ENCODE measurements around the gene SPON1.
A peak's percentile ranks its signal among the peaks of the same experiment; 100 is the strongest.
"Not testable (repeated sequence)": the region's sequence is repeated elsewhere in the genome, so short reads cannot be mapped to it uniquely, and the experiment has no call there.

Gene SPON1

DNA sequence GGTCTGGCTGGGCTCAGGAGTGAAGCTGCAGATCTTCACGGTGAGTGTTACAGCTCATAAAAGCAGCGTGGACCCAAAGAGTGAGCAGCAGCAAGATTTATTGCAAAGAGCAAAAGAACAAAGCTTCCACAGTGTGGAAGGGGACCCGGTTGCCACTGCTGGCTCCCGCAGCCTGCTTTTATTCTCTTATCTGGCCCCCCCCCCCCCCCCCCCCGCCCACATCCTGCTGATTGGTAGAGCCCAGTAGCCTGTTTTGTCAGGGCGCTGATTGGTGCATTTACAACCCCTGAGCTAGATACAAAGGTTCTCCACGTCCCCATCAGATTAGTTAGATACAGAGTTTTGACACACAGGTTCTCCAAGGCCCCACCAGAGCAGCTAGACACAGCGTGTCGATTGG, 128.1 kb downstream of the SPON1 start:
- not testable (repeated sequence) for DNase-seq

DNA sequence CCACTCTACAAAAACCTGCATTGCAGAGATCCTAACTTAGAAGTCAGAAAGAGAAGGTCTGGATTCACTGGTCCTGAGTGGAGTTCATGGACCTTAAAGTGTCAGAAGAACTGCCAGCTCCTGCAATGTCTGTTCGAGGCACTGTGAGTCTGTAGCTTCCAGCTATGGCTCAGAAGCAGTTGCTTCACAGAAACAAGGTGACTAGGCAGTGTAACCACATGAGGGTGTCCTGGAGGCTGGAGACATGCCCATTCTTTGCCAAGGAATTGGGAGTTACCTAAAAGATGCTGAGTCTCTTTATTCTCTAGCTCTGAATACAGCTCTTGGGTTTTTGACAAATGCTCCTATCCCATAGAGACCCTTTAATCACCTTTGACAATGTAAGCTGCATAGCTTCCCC, 130.5 kb downstream of the SPON1 start:
- DNase-seq = no peak

DNA sequence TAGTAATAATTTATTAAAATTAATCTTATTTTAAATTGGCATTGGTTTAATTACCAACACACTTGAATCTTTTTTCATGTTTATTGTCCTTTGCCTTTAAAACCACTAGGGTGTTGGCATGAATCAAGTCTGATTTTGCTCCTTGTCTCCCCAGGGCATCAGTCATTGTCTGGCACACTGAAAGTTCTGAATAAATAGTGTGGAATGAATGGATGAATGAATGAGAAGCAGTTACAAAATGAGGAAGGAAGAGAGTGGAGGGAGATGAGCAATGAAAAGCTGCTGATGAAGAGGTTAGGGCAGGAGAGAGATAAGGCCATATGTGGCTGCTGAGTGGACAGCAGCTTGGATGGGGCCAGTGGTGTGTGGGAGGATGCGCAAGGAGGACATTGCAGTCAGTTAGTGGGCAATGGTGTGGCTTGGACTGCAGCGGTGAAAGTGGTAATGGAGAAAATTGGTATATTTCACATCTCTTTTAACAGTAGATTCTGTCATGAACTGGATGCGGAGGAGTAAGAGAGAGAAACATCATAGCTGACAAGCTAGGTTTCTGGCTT, 132.0 kb downstream of the SPON1 start:
- DNase-seq = no peak

- no peak for DNase-seq
Observed at GRCh38 chr11:14095882-14096281, 133.4 kb downstream of the SPON1 start.

- DNase-seq = no peak
Observed at GRCh38 chr11:14096606-14097005, 134.1 kb downstream of the SPON1 start.

- DNase-seq = no peak
Observed at GRCh38 chr11:14101388-14101787, 138.9 kb downstream of the SPON1 start.

DNA sequence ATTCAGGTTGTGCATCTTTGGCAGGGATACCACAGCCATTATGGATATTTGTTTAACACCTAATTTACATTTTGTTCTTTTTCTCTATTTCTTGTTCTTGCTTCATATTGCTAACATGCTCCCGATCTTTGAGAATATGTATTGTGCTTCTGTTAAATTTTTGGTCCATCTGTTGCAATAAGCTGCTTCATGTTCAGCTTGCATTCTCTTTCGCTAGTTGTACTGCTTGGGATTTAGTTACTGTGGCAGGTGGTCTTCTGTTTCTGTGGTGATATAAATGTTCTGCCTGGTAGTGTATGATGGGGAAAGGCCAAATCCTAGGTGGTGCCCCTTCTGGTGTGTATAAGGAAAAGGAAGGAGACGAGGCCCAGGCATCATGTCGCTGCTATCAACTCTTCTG, 140.2 kb downstream of the SPON1 start:
- no peak for DNase-seq

DNA sequence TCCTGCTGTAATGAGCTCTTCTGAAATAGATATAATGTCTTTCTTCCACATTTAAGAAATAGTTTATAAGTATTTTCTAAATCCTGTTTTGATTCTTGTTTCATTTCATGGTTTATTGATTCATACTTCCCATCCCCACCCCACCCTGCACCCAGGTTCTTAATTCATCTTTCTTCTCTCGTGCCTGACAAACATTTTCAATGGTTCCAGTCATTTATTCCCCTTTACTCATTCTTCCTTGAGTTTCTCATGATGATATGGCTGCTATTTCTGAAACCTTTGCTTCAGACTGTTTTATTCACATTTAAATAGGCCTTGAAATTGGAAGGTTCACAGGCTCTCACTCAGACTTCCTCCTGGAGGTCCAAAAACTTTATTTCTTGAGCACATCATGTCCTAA, 142.9 kb downstream of the SPON1 start:
- no peak for DNase-seq

DNA sequence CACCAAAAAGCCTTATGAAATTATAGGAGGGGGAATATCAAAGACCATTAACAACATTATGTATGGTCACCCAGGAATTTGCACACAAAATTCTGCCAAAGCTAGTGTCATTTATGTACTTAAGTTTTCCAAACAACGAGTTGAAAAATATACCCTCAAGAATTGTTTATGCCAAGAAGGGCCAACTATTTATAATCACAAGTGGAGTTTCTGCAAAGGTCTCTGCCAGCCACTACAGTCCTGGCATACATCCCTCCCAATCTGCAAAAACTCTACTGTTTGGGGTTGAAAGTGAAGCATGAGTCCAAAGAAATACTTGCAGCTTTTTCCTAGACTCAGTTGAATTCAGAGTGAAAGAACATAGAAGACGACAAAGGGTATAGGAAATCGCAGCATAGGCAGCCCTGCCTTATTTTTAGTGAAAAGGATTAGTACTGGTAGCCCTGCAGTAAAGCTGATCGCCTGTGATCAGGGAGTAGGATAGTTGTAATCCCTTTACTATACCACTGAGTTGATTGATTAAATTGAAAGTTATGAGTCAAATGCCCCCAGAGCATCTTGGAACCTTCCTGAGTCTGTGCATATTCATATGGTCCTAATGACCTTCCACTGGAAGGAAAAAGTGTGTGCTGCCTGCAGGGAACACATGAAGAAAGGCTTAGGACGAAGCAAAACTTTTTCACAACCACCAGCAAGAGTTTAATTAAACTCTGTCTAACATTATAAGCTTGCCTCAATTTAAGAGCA, 144.0 kb downstream of the SPON1 start:
- DNase-seq = no peak

DNA sequence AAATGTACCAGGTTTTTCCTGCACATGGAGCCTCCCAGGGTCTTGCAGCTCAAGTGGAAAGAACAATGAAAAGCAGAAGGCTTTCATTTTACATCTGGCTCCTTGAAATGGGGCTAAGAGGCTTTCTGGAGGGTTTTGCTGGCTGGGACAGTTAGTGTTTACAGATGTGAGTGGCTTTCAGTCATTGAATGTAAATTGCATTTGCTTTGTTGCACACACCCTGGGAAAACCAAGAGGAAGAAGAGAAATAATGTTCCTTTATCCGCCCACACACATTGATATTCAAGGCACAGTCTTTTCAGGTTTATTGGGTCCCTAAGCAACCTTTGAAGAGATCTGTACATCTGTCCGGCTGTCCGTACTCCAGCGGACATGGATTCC, 144.5 kb downstream of the SPON1 start:
- no peak for DNase-seq

GRCh38 chr11:14109742-14110141, 147.2 kb downstream of the SPON1 start:
- DNase-seq = no peak

DNA sequence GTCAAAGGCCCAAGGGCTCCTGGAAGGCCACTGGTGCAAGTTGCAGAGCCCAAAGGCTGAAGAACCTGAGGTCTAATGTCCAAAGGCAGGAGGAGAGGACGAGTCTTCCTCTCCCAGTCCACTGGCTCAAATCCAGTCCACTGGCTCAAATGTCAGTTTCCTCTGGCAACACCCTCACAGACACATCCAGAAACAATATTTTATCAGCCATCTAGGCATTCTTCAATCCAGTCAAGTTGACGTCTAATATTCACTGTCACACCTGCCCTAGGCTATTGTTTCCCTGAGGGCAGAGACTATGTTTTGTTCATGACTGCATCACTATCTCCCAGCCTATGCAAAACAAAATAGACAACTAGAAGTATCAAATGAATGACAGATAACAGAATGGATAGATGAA, 148.1 kb downstream of the SPON1 start:
- DNase-seq = no peak

GRCh38 chr11:14111496-14111895, 149.0 kb downstream of the SPON1 start:
- no peak for DNase-seq

GRCh38 chr11:14112721-14113120, 150.2 kb downstream of the SPON1 start:
- no peak for DNase-seq

DNA sequence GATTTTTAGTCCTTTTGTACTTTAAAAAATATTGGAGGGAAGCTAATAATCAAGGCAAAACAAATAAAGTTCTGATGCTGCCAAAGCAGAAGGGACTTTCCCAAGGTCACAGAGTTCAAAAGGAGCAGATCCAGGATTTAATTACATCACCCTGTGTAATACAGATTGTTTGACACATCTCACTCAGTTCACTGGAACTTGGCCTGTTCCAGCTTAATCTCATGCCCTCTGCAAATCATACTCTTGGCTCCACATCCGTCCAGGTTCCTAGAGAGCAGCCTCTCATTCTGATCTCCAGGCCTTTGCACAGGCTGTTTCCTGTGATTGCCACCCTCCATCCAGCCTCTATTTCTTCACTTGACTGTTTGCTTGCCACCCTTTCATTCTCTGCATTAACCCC, 151.7 kb downstream of the SPON1 start:
- DNase-seq = no peak

DNA sequence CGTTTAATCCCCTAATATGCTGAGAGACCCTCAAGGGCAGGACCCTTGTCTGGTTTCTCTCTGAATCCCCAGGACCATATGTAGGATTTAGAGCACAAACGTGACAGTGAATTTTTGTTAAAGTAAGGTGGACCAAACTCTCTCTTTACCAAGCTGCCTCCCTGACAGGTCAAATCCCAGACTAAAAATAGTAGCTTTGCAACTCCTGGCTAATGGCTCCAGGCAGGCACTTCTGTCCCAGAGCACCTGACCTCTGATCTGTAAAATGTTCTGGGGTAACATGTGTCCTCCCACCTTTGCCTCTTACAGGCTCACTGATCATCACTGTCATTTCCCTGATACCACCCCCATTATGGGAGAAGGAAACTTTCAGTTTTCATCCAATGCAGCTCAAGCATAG, 152.3 kb downstream of the SPON1 start:
- no peak for DNase-seq

DNA sequence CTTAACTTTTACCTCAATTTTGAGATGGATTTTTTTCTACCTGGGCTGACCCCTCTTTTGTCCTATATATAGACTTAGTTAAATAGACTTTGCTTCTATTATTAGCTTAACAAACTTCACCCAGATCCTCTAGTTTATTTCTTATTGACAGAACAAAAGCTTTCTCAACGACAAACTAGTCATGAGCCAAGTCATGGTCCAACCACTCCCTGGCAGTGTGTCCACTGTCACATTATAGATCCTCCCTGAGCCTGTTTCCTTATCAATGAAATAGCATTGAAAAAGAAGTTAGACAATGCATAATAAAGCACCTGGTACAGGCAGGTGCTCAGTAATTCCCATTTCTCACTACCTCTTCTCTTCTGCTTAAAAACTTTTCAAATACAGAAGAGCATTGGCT, 155.1 kb downstream of the SPON1 start:
- no peak for DNase-seq

DNA sequence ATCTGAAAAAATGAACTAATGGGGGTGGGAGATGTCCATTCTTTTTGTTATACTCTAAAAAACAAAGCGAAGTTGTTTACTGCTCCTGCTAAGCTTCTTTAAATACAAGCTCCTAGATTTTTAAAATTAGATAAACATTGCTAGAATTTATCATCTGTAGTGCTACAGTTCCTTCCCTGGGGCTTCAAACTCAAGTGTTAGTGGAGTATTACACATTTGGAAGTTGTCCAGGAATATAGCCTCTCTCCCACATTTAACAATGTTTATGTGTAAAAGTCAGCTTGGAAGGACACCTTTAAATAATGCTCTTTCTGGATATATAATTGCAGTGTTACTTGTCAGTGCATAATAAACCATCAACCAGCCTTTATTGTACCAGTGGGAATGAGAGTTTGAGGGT, 155.5 kb downstream of the SPON1 start:
- no peak for DNase-seq

DNA sequence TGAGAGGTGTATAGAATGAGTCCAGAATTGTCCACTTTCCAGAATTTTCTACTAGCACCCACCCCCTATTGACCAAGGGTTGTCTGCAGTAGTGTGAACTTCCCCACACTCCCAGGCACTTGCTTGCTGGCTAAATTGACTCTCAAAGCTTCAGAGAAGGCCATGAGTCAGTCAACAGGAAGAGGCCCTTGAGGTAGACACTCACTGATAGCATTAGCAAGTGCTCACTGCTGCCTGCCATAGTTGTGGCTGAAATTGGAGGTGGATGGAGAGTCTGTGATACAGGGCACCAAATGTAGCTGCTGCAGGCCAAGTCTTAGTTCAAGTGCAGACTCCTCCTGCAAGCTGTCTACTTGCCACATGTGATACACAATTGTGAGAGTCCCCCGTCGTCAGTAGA, 156.8 kb downstream of the SPON1 start:
- DNase-seq = peak; percentile 21

DNA sequence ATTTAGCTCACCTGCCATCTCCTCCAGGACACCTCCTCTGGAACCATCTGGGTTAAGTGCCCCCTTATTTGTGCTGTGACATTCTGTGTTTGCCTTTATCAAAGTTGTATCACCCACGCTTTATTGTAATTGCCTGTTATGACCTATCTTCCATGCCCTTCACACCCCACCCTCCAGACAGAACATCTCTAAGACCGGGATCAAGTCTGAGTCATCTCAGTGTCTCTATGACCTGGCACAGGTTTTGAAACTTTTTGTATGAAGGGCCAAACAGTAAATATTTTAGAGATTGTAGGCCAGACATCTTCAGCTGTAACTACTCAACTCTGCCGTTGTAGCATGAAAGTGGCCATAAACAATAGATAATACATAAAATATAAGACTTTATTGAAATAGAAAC, 161.8 kb downstream of the SPON1 start:
- peak; percentile 17 for DNase-seq

DNA sequence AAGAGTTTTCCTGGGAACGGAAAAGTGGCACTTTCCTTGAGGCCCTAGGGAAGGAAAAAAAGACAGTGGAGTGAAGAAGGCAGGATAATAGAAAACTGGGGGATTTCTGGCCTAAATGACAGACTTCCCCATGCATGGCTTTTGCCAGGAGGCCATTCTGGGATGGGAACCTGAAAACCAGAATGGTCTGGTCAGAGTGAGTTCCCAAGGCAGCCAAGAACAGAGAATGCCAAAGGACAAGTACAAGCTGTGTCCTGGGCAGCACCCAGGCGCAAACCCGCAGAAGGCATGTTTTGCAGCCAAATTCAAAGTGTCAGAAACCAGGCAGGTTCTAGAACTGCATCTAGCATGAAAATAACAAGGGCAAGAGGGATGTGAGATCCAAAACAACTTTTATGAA, 162.4 kb downstream of the SPON1 start:
- no peak for DNase-seq

- no peak for DNase-seq
Observed at GRCh38 chr11:14125529-14125928, 163.0 kb downstream of the SPON1 start.

GRCh38 chr11:14127679-14128078, 165.2 kb downstream of the SPON1 start:
- DNase-seq = no peak

GRCh38 chr11:14132312-14132711, 169.8 kb downstream of the SPON1 start:
- DNase-seq = no peak

- DNase-seq = no peak
Observed at GRCh38 chr11:14133381-14133780, 170.9 kb downstream of the SPON1 start.

Measured in activated CD4-positive, alpha-beta T cell treated with anti-CD3 and anti-CD28 coated beads, Interleukin-10, Interleukin-2, amounts not matched to agents 100 ng/mL and 50 ng/mL, durations not matched to agents 16 hours and 8 hours (primary cell).